Peyer's patch (tissue), 4 donors: ENCODE results near the gene SCRG1.

Experiments used
- CTCF ChIP-seq, 6 experiments: fragments of 450-650 bp in 4 of 6; fragments of 200-600 bp in 2 of 6; sonication (generic) in 1 of 6; IDR thresholded peaks; one replicate each; pipeline ENCODE4 v1.5.1; 2017 to 2019; ENCODE audit warnings: antibody characterized with exemption in 6 of 6, mild to moderate bottlenecking in 3 of 6, moderate library complexity in 1 of 6
- POLR2A ChIP-seq, 2 donors: fragments of 450-650 bp; IDR thresholded peaks; one replicate each; pipeline ENCODE4 v1.5.1; 2017; ENCODE audit warnings: antibody characterized with exemption in 2 of 2, mild to moderate bottlenecking in 2 of 2, moderate library complexity in 2 of 2

GRCh38 chr4:173413036-173413435 is 14.1 kb upstream of the SCRG1 start:
- TF ChIP-seq CTCF (IDR thresholded peaks at IDR 0.05) = no peak
- TF ChIP-seq POLR2A (IDR thresholded peaks at IDR 0.05) = no peak
